ENCODE measurements around the gene ATP1A2.

ATP1A2 gene

DNA sequence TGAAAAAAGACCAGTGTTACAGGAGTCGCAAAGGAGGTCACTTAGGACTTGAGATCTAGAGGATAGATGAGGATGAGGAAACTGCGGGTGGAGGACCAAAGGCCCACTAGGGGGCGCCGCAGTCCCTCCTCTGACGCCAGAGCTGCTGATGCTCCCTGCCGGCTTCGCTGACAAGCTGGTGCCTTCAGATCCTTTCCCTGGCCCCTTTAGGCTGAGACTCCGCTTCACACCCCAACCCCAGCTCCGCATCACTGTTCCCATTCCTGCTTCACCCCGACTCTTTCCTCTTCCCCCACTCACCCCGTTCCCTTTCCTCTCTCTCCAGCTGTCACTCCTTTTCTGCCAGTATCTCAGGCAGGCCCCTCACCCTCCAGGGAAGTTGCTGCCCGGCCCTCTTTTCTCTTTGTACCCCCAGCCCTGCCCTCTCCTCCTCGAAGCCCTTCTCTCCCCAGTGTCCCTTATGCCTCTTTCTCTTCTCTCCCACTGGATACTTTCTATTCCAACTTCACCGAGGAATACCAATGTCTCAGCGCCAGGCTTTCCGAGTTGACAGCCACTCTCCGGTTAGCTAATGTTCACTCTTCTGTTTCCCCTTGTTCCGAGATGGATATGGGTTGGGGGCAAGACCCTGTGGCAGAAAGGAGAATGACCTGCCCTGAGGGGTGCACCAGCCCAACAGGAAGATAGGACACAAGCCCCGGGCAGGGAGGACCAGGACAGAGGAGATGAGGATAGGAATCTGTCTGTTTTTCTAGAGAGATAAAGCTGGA lies 29.7 kb upstream of the ATP1A2 start:
- DNase-seq (ENCODE audit: low spot score) = peak; percentile 90

DNA sequence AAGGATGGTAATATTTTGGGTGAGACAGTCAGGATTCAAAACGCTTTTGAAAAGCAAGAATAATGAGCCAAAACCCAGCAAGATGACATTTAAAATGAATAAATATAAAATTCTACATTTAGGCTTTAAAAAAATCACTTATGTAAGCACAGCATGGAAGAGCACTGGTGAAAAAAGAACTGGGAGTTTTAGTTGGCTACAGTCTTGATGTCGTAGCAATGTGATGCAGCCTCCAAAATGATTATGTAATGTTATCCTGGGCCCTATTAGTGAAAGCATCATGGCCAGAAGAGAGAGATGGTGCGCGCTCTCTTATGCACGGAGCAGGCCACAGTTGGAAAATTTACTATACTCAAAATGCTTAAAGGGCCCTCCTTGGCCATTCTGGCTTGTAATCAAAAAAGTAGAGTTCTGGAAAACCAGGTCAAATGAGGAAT lies 29.1 kb upstream of the ATP1A2 start:
- DNase-seq (ENCODE audit: low spot score) = peak; percentile 55

DNA sequence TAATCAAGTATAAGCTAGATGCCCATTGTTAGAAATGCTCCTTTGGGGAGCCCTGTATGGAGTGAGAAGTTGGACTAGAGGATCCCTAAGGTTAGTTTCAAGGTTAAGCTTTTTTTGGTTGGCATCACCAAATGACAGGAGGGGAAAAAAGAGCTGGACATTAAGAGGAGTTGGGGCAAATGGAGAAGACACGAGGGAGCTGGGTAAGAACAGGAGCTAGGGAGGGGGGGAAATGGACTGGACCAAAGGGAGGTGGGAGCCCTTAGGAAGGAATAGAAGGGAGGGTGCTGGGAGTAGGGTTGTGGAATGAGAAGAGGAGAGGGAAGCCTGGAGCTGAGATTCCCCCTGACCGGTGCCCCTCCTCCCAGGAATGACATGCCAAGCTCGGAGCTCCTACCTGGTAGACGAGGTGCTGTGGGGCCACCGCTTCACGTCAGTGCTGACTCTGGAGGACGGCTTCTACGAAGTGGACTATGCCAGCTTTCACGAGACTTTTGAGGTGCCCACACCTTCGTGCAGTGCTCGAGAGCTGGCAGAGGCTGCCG lies 28.4 kb upstream of the ATP1A2 start:
- DNase-seq (ENCODE audit: low spot score) = no peak

DNA sequence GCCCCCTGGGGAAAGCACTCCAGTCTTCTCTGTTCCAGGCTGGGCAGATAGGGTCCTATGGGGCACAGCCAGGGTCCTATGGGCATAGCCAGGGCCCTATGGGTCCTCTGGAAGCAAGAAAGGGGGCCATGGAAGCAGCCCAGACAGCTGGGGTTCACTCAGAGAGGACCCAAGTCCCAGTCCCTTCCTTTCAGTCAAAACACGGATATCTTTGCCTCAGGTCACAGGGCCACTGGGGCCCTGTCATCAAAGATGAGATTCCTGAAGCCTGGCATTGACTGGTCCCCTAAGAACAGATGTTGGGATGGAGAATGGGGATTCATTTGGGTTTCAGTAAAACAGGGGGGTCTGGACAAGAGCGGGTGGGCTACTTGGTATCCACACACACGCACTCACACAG lies 25.7 kb upstream of the ATP1A2 start:
- no peak for DNase-seq (ENCODE audit: low spot score)

DNA sequence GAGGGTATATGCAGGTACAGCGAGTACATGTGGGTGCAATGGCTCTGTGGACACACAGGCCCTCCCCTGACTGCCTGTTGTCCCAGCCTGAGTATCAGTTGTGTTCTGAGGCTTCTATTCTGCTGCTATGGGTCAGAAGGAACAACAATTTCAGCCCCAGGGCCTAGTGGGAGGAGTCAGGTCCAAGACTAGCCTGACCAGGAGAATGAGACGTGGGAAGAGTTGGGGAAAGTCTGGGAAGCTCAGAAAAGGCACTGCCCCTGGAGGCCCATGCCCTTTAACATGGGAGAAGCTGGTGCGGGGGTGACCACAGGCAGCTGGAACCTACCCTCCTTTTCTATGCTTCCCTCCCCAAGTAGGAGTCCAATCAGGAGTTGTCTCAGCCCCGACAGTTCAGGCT lies 24.8 kb upstream of the ATP1A2 start:
- no peak for DNase-seq (ENCODE audit: low spot score)

DNA sequence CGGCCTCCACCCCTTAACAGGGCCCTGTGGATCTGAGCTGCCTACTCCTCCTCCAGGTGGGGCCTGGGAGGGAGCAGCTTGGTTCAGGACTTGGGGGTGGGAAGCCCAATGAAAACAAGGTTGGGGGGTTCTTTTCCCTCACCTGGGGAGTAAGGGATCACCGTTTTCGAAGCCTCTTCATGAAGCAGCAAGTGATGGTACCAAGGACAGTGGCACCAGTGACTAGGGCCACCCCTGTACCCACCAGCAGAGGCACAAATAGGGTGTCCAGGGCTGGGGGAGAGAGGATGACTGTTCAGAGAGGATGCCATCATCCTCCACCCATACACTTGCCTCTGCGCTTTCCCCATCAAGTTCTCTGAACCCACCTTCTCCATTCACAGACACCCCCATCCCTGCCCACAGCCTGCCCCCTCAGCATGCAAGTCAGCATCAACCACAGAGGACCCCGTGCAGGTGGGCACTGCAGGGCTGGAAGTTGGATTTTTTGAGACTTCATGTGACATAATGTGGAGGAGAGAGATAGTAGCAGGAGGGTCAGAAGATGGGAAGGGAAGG lies 23.8 kb upstream of the ATP1A2 start:
- DNase-seq (ENCODE audit: low spot score) = no peak

DNA sequence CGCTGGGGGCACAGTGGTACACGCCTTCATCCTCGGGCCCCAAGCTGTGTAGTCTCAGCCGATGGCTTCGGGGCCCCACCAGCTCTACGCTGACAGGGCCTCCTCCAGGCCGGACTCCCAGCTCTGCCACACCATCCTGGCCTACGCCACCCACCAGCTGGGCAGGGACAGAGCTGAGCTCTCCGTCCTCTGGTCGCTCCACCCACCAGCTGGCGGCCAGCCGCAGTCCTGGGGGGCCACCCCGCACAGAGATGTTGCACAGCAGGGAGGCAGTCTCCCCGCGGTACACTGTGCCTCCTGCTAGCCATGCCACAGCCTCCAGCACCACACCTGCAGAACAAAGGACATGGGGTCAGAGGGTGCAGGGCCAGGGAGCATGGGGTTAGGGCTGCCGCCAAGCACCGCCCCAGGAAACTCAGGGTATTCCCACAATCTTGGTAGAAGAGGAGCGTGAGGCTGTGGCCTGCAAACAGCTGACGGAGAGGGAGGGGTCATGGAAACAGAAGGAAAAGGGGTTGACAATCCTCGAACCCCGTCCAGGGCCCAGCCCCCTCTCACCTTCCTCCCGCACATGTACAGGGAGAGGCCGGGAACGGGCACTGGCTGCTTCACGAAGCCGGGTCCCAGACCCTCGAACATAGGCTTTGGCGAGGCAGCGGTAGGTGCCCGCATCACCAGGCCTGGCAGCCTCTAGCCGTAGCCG lies 23.0 kb upstream of the ATP1A2 start:
- DNase-seq (ENCODE audit: low spot score) = no peak

DNA sequence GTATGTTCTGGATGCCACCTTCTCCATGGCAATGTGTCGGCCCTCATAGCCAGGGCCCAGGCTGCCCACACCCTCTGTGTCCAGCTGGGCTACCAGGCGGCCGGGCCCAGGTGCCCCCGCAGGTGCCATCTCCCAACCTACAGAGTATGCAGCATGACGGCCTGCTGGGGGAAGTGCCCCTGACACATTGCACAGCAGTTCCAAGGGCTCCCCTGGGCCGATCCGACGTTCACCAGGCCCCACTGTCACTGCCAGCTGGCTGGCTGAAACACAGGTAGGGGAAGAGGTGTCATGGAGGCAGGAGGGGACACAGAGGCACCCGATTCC lies 22.5 kb upstream of the ATP1A2 start:
- DNase-seq (ENCODE audit: low spot score) = no peak

DNA sequence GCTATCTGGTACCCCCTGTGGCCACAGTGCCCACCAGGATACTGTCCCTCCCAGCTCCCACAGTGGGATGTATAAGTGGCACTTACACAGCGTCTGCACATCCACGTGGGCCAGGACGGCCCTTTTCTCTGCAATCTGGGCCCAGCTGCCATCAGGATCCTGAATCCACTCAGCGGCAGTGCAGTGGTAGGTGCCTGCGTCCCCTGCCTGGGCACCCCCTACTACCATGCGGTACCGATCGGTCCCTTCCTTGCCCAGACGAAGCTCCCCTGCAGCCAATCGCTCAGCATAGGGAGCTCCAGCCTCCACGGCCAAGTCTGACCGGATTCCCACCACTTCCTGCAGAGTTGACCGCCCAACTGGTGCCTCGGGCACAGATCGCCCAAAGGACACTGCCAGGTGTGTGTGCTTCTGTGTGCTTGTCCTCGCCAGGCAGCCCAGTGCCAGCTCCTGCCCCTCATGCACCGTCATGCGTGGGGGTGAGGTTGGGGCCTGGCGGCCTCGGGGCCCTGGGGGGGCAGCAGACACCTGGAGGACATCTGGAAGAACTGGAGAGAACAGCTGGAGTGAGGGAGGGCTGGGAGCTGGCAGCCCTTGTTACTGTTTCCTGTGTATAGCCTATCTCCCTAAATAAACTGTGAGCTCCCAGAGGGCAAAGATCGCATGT lies 21.8 kb upstream of the ATP1A2 start:
- no peak for DNase-seq (ENCODE audit: low spot score)

DNA sequence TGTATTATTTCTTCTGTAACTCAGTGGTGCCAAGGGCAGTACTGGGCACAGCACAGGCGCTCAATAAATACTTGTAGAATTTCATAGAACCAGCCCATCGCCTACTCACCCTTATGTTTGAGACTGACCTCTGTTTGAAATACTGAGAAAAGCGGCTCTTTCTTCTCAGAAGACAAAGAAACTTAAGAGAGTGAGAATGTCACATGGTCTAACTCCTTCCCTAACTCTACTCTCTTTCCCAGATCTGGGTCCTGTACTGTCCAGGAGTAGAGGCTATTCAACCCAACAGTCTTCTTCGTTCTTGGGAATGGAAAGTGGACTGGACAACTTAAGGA lies 21.3 kb upstream of the ATP1A2 start:
- DNase-seq (ENCODE audit: low spot score) = no peak

DNA sequence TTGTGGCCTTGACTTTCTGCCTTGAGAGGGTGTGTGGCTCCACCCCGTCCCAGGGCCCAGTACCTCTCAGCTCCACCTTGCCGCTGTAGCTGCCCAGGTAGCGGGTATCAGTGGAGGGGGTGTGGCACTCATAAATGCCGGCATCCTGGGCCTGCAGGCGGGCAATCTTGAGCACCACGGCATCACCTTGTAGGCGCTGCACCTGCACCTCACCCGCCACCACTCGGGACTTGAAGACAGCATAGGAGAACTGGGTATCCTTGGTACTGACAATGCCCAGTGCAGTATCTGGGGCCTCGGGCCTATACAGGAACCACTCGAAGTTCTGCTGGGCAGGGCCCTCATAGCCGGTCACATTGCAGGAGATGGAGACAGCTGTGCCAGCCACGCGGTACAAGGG lies 20.8 kb upstream of the ATP1A2 start:
- no peak for DNase-seq (ENCODE audit: low spot score)

DNA sequence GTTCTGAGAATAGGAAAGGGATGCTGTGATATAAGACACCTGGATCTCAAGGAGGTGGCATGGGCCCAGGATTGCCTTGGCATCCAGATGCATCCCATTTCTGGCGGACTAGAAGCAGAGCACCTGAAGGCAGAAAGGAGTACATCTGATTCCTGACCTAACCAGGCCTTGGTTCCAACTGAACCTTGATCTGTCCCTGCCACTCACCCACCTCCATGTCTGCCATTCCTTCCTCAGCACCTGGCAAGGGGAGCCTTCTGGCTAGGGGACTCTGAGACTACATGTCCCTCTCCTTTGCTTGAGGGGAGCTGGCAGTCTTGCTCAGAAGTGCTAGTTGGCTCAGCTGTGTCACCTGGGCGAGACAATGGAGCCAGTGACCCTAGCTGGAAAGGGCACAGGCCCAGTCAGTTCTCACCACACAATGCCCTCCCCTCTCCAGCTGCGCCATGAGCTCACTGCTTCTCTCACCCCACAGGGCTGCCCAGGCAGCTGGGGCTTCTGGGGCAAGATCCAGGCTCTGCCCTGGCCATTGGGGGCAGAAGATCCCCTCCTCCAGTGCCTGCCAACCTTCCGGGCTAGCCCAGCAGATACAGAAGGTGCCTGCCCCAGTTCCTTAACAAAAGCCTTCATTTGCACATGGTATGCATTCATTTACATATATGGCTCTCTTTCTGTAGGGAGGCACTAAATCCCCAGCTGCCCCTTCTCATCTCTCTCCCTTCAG lies 20.0 kb upstream of the ATP1A2 start:
- peak; percentile 95 for DNase-seq (ENCODE audit: low spot score)

DNA sequence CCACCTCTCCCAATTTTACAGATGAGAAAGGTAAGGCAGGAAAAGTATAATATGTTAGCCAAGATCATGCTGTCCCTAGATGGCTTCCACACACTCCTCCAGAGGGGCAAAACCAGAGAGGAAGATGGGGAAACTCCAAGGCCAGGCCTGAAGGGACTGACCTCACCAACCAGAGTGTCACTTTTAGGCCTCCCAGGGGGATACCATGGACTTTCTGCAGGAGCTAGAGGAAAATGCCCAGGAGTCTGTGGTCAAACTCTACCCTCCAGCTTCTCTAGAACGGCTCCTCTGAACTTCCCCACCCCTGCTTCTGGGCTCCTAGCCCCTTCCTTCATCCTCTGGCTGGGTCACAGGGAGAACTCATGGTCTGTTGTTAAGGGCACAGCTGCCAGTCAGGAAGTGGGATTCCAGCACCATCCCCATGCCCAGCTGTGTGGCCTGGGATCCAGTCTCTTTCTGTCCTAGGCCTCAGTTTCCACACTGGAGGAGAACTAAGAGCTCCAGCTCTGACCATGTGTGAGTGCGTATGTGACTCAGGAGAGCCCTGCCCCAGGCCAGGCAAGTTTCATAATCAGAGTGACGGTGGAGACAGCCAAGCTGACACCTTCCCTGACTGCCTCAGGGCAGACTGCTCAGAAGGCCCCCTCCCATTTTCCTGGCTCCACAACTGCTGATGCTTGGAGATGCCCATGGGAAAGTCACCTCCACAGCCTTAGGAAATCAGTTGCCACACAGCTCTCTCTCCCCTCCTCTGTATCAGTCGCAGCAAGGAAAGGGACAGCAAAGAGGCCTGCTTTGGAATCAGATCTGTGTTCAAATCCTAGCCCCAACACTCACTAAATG lies 19.1 kb upstream of the ATP1A2 start:
- no peak for DNase-seq (ENCODE audit: low spot score)

DNA sequence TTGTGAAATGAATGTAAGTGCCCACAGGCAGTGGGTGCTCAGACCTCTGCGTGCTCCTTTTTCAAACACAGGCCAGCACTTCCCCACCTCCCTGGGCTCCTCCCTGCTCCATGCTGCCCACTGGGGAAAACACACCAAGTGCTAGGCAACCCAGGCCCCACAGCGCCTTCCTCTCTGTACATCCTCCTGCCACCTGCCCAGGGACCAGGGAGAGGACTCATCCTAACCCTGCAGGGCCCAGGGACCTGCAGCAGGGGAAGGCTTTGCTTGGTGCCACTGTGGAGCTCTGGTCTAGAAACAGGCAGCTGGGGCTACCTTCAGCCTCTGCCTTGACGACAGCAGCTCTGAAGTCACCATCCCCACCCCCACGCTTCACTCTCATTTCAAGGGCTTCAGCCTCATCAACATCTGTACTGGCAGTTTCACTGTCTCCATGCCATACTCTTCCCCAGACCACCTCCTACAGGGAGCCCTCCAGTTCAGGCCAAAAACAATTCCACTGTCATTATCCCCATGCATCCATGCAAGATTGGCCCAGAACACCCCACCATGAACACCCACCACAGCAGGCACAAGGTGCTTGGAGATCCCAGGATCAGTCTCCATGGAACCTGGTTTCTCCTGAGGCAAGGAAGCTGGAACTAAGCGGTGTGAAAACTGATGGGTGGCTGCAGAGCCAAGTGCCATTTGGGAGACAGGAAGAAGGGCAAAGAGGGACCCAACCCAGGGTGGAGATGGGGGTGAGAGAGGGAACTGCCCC lies 18.2 kb upstream of the ATP1A2 start:
- no peak for DNase-seq (ENCODE audit: low spot score)

DNA sequence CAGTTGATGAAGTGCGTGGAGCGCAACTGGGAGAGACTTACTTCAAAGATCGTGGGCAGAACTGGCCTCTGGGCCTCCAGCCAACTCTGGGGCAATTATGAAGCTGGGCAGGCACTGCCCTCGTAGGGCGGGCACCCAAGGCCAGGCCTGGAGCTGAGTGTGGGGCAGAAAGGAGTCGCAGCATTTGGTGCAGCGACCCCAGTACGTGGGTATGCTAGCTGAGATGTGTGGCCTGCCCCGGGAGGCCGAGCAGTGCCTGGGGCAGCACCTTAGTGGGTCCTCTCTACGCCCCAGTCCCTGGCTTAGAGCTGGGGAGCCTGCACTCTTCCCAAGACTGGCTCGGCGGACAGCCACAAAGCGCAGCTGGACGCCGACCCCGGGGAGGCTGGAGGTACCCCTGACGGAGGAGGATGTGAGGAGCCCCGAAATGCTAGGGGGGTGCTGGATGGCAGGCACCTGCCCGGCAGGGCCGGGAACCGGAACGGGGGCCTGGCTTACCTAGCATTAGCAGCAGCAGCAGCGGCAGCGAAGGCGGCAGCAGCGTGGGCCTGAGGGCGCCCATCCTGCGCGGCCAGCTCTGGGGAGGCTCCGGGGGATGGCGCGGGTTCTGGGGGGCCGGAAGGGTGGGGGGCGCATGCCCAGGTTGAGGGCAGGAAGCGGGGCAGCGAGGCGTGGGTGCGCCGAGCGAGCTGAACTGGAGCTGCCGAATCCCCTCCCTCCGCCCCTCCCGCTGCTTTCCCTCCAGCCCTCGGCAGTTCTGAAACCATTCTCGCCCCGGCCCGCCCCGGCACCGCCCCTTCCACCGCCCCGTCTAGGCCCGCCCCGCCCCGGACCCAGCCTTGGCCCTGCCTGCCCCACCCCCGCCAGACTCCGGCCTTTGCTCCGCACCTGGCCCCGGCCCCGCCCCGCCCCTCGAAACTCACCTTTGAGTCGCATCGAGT lies 17.4 kb upstream of the ATP1A2 start, which contains the start of gene IGSF8:
TSS of gene IGSF8 (minus strand) at position 709 of the 941 bp plus-strand sequence. CDS start at position 562, 147 bp downstream.
- peak; percentile 91 for DNase-seq (ENCODE audit: low spot score)

DNA sequence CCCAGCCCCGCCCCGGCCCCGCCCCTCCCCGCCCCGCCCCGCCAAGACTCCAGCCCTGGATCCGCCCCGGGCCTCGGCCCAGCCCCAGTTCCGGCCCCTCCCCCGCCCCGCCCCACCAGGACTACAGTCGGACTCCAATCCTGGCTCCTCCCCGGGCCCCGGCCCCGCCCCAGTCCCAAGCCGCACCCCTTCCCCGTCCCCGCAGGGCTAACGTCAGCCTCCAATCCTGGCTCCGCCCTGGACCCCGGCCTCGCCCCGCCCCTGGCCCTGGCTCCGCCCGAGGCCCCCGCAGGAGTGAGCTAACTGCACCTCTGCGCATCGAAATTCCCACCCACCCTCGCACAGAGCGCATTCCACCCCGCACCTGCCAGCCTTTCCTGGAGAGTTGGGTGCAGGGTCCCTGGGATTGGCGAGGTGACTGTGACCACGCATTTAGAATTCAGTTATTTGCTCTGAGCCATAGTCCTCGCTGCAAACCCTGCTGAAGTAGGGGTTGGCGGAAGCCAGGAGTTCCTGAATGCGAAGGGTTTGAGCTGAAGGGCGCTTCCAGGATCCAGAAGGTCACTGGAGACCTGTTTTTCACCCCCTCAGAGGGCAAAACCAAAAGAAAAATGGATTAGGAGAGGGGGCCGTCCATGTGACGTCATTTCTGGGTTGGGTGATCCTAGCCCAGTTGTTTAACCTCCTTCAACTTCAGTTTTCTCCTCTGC lies 16.6 kb upstream of the ATP1A2 start:
- peak; percentile 98 for DNase-seq (ENCODE audit: low spot score)

DNA sequence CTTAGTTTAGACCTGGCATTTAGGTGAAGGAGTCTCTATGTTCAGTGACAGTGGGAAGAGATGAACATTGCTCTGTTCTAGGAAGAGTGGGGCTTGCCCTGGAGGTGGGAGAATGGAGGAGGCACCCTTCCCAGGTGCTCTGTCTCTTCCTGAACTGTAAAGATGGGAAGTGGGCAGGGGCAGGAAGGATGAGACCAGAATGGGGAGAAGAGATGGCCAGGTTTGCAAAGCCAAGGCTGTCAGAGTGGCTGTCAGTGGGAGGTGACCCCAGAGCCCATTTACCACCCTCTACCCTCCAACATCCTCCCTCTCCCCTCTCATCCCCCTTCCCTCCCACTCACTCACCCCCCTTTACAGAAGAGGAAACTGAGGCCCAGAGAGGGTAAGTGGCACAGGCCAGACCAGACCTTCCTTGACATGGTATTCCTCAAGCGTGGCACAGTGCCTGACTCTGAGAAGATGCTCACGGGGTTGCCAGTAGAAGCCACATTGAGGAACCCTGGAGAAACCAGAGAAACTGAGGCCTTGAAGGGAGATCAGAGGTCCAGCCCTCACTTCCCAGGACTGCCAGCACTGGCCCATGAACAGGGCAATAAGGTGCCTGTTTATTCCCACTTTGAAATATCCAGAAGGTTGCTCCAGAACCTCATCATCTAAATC lies 15.7 kb upstream of the ATP1A2 start:
- no peak for DNase-seq (ENCODE audit: low spot score)
